Prostate gland (tissue), 2 donors: ENCODE results near the gene RNASE12.

ENCODE experiments used
- CTCF ChIP-seq, 4 experiments: fragments of 200-600 bp in 2 of 4; fragments of 450-650 bp in 2 of 4; sonication (generic) in 2 of 4; IDR thresholded peaks; 1 replicate in 3 of 4; 2 replicates in 1 of 4; pipeline ENCODE4 v1.5.1; 2016 to 2019; ENCODE audit warnings: antibody characterized with exemption in 4 of 4, mild to moderate bottlenecking in 2 of 4, moderate library complexity in 2 of 4
- POLR2A ChIP-seq: fragments of 450-650 bp; IDR thresholded peaks from one replicate; pipeline ENCODE4 v1.6.1; 2016; ENCODE audit warnings: antibody characterized with exemption, mild to moderate bottlenecking

- TF ChIP-seq POLR2A (no peak), CTCF (IDR thresholded peaks at IDR 0.05) (no peak)
Measured at GRCh38 chr14:20550926-20551325, 40.2 kb downstream of the RNASE12 start.
